RWPE2 (cell line): ENCODE results near the gene MMP14.

ENCODE experiments used
- ATAC-seq: fragments of 200-7000 bp; cut with Tn5 transposase; 3 replicates; pipeline ENCODE4 v1.9.1; 2021; ENCODE audit warnings: low read depth
- DNase-seq: peaks from one replicate; pipeline ENCODE4 v3.0.0-alpha.2; 2020; ENCODE audit warnings: low spot score
- H3K27ac ChIP-seq: fragments of 450-650 bp; 2 replicates; pipeline ENCODE4 v1.5.1; 2017; ENCODE audit warnings: mild to moderate bottlenecking; ENCODE audit not compliant: poor library complexity, severe bottlenecking
- H3K27me3 ChIP-seq: fragments of 250-450 bp; sonication (Bioruptor Pico); 2 replicates; pipeline ENCODE4 v1.5.1; 2021; ENCODE audit warnings: mild to moderate bottlenecking, moderate library complexity; ENCODE audit not compliant: insufficient read depth, poor library complexity, severe bottlenecking
- H3K36me3 ChIP-seq: fragments of 250-450 bp; sonication (Bioruptor Pico); 2 replicates; pipeline ENCODE4 v1.5.1; 2020; ENCODE audit warnings: low read depth, mild to moderate bottlenecking, moderate library complexity
- H3K4me1 ChIP-seq: fragments of 250-450 bp; sonication (Bioruptor Pico); 2 replicates; pipeline ENCODE4 v1.5.1; 2021; ENCODE audit warnings: mild to moderate bottlenecking, moderate library complexity; ENCODE audit not compliant: insufficient read depth, poor library complexity, severe bottlenecking
- H3K4me3 ChIP-seq: fragments of 250-450 bp; sonication (Bioruptor Pico); 2 replicates; pipeline ENCODE4 v1.5.1; 2021; ENCODE audit warnings: mild to moderate bottlenecking, moderate library complexity; ENCODE audit not compliant: severe bottlenecking
- H3K9me3 ChIP-seq: fragments of 250-450 bp; sonication (Bioruptor Pico); 2 replicates; pipeline ENCODE4 v1.5.1; 2021; ENCODE audit warnings: mild to moderate bottlenecking, moderate library complexity; ENCODE audit not compliant: severe bottlenecking
- CTCF ChIP-seq: fragments of 450-650 bp; IDR thresholded peaks from one replicate; pipeline ENCODE4 v1.5.1; 2017; ENCODE audit warnings: mild to moderate bottlenecking, moderate library complexity; ENCODE audit not compliant: poor library complexity, severe bottlenecking

MMP14 gene

DNA sequence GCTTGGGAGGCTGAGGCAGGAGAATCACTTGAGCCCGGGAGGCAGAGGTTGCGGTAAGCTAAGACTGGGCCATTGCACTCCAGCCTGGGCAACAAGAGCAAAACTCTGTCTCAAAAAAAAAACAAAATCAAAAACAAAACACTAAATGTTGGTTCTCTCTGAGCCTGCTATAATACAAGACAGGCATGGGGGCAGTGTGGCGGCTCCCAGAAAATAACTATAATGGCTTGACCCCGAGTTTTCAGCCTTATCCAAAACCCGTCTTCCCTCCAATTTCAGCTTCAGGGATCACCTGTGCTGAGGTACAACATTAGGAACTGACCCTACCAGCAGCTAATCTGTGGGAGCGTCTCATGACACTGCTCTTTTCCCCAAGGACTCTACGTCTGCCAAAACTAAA, 22.0 kb upstream of the MMP14 start:
- Histone ChIP-seq H3K27ac (no peak overlapping the region), H3K36me3 (no peaks in the 10 kb centered on the region), H3K4me1 (peaks cover 6% of the 10 kb centered on the region), H3K27me3 (no peaks in the 10 kb centered on the region), H3K9me3 (no peaks in the 10 kb centered on the region), H3K4me3 (no peak overlapping the region)
- no peak for ATAC-seq
- DNase-seq = no peak
- TF ChIP-seq CTCF = no peak

GRCh38 chr14:22814941-22815713, 21.3 kb upstream of the MMP14 start, which contains the start of gene SLC7A7:
TSS of gene SLC7A7 (minus strand) at chr14:22815435. CDS start at chr14:22813398, 2,037 bp downstream.
- ATAC-seq (no peak), DNase-seq (no peak)
- no peaks in the 10 kb centered on the region for H3K36me3 ChIP-seq
- no peaks in the 10 kb centered on the region for H3K27me3 ChIP-seq
- peaks cover 9% of the 10 kb centered on the region for H3K4me1 ChIP-seq
- H3K9me3 ChIP-seq = no peaks in the 10 kb centered on the region
- no peak within 1 kb of the TSS for H3K27ac ChIP-seq
- no peak for TF ChIP-seq CTCF
- H3K4me3 ChIP-seq = no peak within 1 kb of the TSS

DNA sequence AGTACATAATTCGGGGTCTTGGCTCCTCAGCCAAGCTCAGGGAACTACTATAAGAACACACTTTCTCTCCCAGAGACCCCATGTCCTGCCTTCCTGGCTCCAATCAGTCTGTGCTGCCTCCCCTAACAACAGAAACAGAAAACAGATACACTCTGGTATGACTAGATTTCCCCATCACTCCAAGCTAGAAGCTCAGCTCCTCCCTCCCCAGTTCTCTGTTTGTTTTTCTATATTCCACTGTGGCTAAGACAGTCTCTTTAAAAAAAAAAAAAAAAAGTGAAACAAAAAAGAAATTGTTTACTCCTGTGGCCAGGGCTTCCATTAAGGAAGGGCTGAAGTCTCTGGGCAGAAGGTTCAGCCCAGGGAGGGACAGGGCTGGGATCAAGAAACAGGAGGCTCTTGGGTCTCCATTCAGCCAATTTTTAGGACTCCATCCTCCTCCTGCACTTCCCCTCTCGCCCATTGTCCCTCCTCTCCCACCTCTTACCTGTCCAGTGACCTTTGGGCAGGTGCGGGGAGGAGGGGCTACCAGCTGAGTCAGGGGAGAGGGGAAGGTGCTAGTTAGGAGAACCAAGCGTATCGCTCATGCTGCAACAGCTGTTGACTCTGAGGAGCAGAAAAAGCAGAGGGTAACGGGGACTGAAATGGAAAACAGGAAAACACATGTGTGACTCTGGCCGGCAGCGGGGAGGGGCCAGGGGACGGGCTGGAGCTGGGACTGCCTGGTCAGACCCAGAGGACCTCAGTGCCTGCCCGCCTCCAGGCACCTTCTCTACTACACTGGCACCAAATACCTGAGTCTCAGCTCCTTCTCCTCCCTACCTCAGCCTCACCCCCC, 17.0 kb upstream of the MMP14 start:
- TF ChIP-seq CTCF = no peak
- Histone ChIP-seq H3K36me3 (no peaks in the 10 kb centered on the region), H3K4me1 (peaks cover 24% of the 10 kb centered on the region), H3K9me3 (no peaks in the 10 kb centered on the region), H3K27me3 (no peaks in the 10 kb centered on the region), H3K4me3 (no peak overlapping the region), H3K27ac (peak overlapping the region; percentile 84)
- DNase-seq = no peak
- no peak for ATAC-seq

GRCh38 chr14:22820731-22821130, 15.7 kb upstream of the MMP14 start:
- peak; percentile 87 for DNase-seq

More at GRCh38 chr14:22820731-22821130, 15.7 kb upstream of the MMP14 start:
- Histone ChIP-seq H3K27ac (peak overlapping the region; percentile 84), H3K27me3 (no peaks in the 10 kb centered on the region), H3K4me3 (no peak overlapping the region), H3K36me3 (no peaks in the 10 kb centered on the region), H3K4me1 (peaks cover 29% of the 10 kb centered on the region), H3K9me3 (no peaks in the 10 kb centered on the region)
- ATAC-seq = peak; percentile 64
- TF ChIP-seq CTCF = no peak
